ENCODE results near the gene SEC24B. TPM values are rescaled to one million over a fixed set of nuclear protein-coding genes. Genes with fewer than 3 reads are reported as not detected.

The SEC24B gene
- total RNA-seq, 2 experiments from 2014 or later, result 24.6 to 35.9 TPM

- Mint-ChIP-seq H3K9me3 (ENCODE audit: low read depth) (no peaks in the 10 kb centered on the region), H3K27ac (no peak overlapping the region), H3K27me3 (peaks cover 2% of the 10 kb centered on the region), H3K4me3 (no peak overlapping the region), H3K36me3 (ENCODE audit: low read depth) (no peaks in the 10 kb centered on the region), H3K4me1 (peaks cover 6% of the 10 kb centered on the region)
- DNase-seq (no peak), ATAC-seq (no peak)
- POLR2A ChIA-PET, result interaction anchor here (0.6 kb wide), 1 partner anchor 536 kb away, joined by 3 read pairs; no protein-coding TSS in a partner anchor
- CTCF ChIA-PET, result no interaction called here
- intact Hi-C loops (cut with DNase I, micrococcal nuclease), result no loop called here
Measured at GRCh38 chr4:109410226-109410625, 23.4 kb upstream of the SEC24B start.

DNA sequence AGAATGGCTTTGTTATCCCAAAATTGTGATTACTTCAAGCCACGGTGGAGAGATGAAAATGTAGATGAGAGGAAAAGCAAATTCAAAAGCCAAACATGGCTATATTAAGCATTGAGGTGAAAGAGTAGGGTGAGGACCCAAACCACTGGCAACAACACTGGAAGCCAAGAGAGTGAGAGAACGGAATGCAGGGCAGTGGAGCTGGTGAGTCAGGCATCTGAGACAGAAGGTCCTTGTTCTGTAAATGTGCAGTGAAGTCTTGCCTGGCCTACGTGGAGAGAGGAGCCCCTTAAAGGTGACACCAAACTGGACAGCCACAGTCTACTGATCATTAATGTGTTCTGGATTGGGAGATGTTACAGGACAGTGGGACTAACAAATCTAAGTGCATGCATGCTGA is 22.8 kb upstream of the SEC24B start:
- Mint-ChIP-seq H3K27ac (no peak overlapping the region), H3K4me1 (peaks cover 6% of the 10 kb centered on the region), H3K36me3 (ENCODE audit: low read depth) (no peaks in the 10 kb centered on the region), H3K27me3 (no peaks in the 10 kb centered on the region), H3K4me3 (no peak overlapping the region), H3K9me3 (ENCODE audit: low read depth) (no peaks in the 10 kb centered on the region)
- POLR2A ChIA-PET, result no interaction called here
- intact Hi-C loops (cut with DNase I, micrococcal nuclease), result no loop called here
- ATAC-seq (no peak), DNase-seq (no peak)
- CTCF ChIA-PET, result no interaction called here

DNA sequence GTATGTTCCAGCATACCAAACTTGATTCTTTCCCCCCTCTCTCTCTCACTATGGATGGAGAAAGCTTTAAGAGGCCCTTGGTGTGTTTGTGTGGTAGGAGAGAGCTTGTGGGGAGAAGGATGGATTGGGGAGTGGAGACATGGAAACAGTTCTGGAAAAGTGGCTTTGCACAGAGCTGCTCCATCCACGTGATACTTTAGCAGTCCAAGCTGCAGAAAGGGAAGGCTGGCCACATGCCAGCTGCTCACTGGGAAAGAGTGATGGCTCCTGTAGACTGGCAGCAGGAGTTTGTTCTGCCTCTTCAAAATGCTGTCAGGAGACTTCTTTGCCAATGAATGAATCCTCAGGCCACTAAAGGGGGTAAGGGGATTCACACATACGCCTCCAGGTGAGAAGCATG is 21.7 kb upstream of the SEC24B start:
- no peak for DNase-seq
- Mint-ChIP-seq H3K9me3 (ENCODE audit: low read depth) (no peaks in the 10 kb centered on the region), H3K27me3 (no peaks in the 10 kb centered on the region), H3K27ac (no peak overlapping the region), H3K4me1 (peaks cover 6% of the 10 kb centered on the region), H3K36me3 (ENCODE audit: low read depth) (no peaks in the 10 kb centered on the region), H3K4me3 (no peak overlapping the region)
- intact Hi-C loops (cut with DNase I, micrococcal nuclease), result no loop called here
- POLR2A ChIA-PET, result no interaction called here
- CTCF ChIA-PET, result interaction anchor here (0.9 to 1.3 kb wide), 4 partner anchors 9 to 23 kb away, joined by 3 to 5 read pairs (median 4); no protein-coding TSS in a partner anchor
- no peak for ATAC-seq

GRCh38 chr4:109412776-109413175 is 20.8 kb upstream of the SEC24B start:
- Mint-ChIP-seq H3K27ac (no peak overlapping the region), H3K4me3 (no peak overlapping the region), H3K4me1 (peaks cover 6% of the 10 kb centered on the region), H3K9me3 (ENCODE audit: low read depth) (no peaks in the 10 kb centered on the region), H3K27me3 (no peaks in the 10 kb centered on the region), H3K36me3 (ENCODE audit: low read depth) (no peaks in the 10 kb centered on the region)
- intact Hi-C loops (cut with DNase I, micrococcal nuclease), result no loop called here
- ChIA-PET CTCF (interaction anchor here (1.3 to 1.6 kb wide), 2 partner anchors 14 to 24 kb away, joined by 3 to 4 read pairs; no protein-coding TSS in a partner anchor), POLR2A (no interaction called here)
- no peak for ATAC-seq
- no peak for DNase-seq

GRCh38 chr4:109414938-109415337 is 18.7 kb upstream of the SEC24B start:
- no peaks in the 10 kb centered on the region for H3K36me3 Mint-ChIP-seq (ENCODE audit: low read depth)
- CTCF ChIA-PET, result interaction anchor here (0.8 kb wide), 1 partner anchor 9 kb away, joined by 4 read pairs; no protein-coding TSS in a partner anchor
- intact Hi-C loops (cut with DNase I, micrococcal nuclease), result no loop called here

GRCh38 chr4:109418588-109418987 is 15.0 kb upstream of the SEC24B start:
- POLR2A ChIA-PET, result no interaction called here
- Mint-ChIP-seq H3K4me1 (peaks cover 3% of the 10 kb centered on the region), H3K27me3 (no peaks in the 10 kb centered on the region), H3K27ac (no peak overlapping the region), H3K9me3 (ENCODE audit: low read depth) (no peaks in the 10 kb centered on the region), H3K36me3 (ENCODE audit: low read depth) (no peaks in the 10 kb centered on the region), H3K4me3 (no peak overlapping the region)
- DNase-seq (no peak), ATAC-seq (no peak)
- intact Hi-C loops (cut with DNase I, micrococcal nuclease), result no loop called here
- CTCF ChIA-PET, result no interaction called here

More at GRCh38 chr4:109414938-109415337, 18.7 kb upstream of the SEC24B start:
- H3K27me3 Mint-ChIP-seq, result no peaks in the 10 kb centered on the region
- POLR2A ChIA-PET, result no interaction called here
- no peak for ATAC-seq
- no peak for DNase-seq
- no peak overlapping the region for H3K27ac Mint-ChIP-seq
- no peak overlapping the region for H3K4me3 Mint-ChIP-seq
- H3K9me3 Mint-ChIP-seq (ENCODE audit: low read depth), result no peaks in the 10 kb centered on the region
- peaks cover 6% of the 10 kb centered on the region for H3K4me1 Mint-ChIP-seq

DNA sequence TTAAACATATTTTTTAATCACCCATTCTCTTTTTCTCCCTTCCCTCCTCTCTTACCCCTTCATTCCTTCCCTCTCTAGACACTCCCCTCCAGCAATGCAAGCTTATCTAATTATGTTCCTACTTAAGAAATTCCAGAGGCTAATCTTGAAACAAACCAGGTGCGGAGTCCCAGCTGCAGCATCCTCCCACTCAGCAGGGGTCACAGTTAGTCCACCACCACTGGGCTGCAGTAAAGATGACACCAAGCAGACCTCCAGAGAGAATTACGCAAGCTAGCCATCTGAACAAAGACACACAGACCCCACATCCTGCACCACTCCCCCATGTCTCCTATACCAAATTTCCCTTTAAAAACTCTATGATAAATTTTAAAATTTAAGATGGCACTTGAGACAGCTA is 13.9 kb upstream of the SEC24B start:
- no peak for ATAC-seq
- ChIA-PET CTCF (interaction anchor here (0.6 to 2.0 kb wide), 4 partner anchors 14 to 282 kb away, joined by 3 to 9 read pairs (median 4); partner anchors contain the start of gene SEC24B), POLR2A (interaction anchor here (0.6 kb wide), 1 partner anchor 139 kb away, joined by 5 read pairs; no protein-coding TSS in a partner anchor)
- Mint-ChIP-seq H3K27me3 (no peaks in the 10 kb centered on the region), H3K9me3 (ENCODE audit: low read depth) (no peaks in the 10 kb centered on the region), H3K27ac (no peak overlapping the region), H3K4me3 (no peak overlapping the region), H3K4me1 (peaks cover 3% of the 10 kb centered on the region), H3K36me3 (ENCODE audit: low read depth) (no peaks in the 10 kb centered on the region)
- no peak for DNase-seq
- intact Hi-C loops (cut with DNase I, micrococcal nuclease), result loop anchor here (5.0 kb wide), 2 partner anchors 578 to 1098 kb away; no protein-coding TSS in a partner anchor

DNA sequence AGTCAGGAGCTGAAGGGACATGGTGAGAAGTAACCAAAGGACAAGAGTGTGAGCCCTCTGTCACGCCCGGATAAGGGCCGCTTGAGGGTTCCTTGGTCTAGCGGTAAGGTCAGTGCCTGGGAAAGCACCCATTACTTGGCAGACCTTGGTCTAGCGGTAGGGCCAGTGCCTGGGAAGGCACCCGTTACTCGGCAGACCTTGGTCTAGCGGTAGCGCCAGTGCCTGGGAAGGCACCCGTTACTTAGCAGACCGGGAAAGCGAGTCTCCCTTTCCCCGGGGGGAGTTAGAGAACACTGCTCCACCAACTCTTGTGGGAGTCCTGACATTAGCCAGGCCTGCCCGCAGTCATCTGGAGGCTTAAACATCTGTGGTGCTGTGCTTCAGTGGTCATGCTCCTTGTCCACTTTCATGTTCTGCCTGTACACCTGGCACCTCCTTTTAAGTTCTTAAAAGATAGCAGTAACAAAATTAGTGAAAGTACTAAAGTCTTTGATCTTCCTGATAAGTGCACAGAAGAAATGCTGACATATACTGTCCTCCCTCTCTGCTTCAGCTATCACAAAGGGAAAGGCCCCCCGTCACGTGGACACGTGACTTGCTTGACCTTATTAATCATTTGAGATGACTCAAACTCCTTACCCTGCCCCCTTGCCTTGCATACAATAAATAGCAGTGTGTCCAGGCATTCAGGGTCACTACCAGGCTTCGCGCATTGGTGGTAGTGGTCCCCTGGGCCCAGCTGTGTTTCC is 9.3 kb upstream of the SEC24B start:
- ATAC-seq, result no peak
- H3K36me3 Mint-ChIP-seq (ENCODE audit: low read depth), result no peaks in the 10 kb centered on the region
- H3K4me1 Mint-ChIP-seq, result peaks cover 13% of the 10 kb centered on the region
- H3K27ac Mint-ChIP-seq, result no peak overlapping the region
- no peak overlapping the region for H3K4me3 Mint-ChIP-seq
- H3K27me3 Mint-ChIP-seq, result no peaks in the 10 kb centered on the region
- no peak for DNase-seq
- POLR2A ChIA-PET, result no interaction called here
- H3K9me3 Mint-ChIP-seq (ENCODE audit: low read depth), result no peaks in the 10 kb centered on the region
- CTCF ChIA-PET, result interaction anchor here (0.6 to 3.7 kb wide), 5 partner anchors 135 to 488 kb away, joined by 3 to 17 read pairs (median 5); no protein-coding TSS in a partner anchor
- intact Hi-C loops (cut with DNase I, micrococcal nuclease), result loop anchor here (5.0 kb wide), 2 partner anchors 573 to 1093 kb away; no protein-coding TSS in a partner anchor

DNA sequence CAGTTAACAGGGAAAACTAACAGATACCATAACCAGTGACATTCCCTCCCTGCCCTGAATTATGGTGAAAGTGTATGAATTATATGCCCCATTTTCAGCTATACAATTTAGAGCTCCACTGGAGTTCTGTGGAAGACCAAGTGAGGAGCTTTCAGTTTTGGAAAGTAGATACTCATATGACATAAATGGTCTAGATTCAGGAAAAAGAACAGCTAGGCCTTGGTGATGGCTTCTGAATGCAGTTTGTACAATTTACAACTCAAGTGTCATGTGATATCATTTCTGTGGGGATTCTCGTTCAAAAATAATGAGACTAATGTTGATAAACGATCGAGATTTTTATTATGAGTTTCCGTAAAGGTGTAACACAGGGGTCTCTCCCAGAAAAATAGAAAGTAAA is 8.2 kb upstream of the SEC24B start:
- no peaks in the 10 kb centered on the region for H3K9me3 Mint-ChIP-seq (ENCODE audit: low read depth)
- ChIA-PET CTCF (interaction anchor here (0.5 to 3.7 kb wide), 7 partner anchors 24 to 627 kb away, joined by 3 to 17 read pairs (median 3); no protein-coding TSS in a partner anchor), POLR2A (interaction anchor here (0.6 kb wide), 1 partner anchor 211 kb away, joined by 3 read pairs; no protein-coding TSS in a partner anchor)
- H3K4me1 Mint-ChIP-seq, result peaks cover 23% of the 10 kb centered on the region
- no peak overlapping the region for H3K27ac Mint-ChIP-seq
- intact Hi-C loops (cut with DNase I, micrococcal nuclease), result no loop called here
- ATAC-seq, result no peak
- H3K36me3 Mint-ChIP-seq (ENCODE audit: low read depth), result peaks cover 7% of the 10 kb centered on the region
- no peak for DNase-seq
- no peaks in the 10 kb centered on the region for H3K27me3 Mint-ChIP-seq
- H3K4me3 Mint-ChIP-seq, result no peak overlapping the region

GRCh38 chr4:109429545-109429944 is 4.1 kb upstream of the SEC24B start:
- POLR2A ChIA-PET, result no interaction called here
- H3K9me3 Mint-ChIP-seq (ENCODE audit: low read depth), result no peaks in the 10 kb centered on the region
- DNase-seq, result no peak
- peaks cover 32% of the 10 kb centered on the region for H3K4me1 Mint-ChIP-seq
- CTCF ChIA-PET, result no interaction called here
- peak; percentile 35 for ATAC-seq
- H3K4me3 Mint-ChIP-seq, result no peak overlapping the region
- peak overlapping the region; percentile 53 for H3K27ac Mint-ChIP-seq
- H3K27me3 Mint-ChIP-seq, result no peaks in the 10 kb centered on the region
- peaks cover 13% of the 10 kb centered on the region for H3K36me3 Mint-ChIP-seq (ENCODE audit: low read depth)
- intact Hi-C loops (cut with DNase I, micrococcal nuclease), result loop anchor here in 1 of 2 experiments (1.0 kb wide), 1 partner anchor 518 kb away; no protein-coding TSS in a partner anchor

DNA sequence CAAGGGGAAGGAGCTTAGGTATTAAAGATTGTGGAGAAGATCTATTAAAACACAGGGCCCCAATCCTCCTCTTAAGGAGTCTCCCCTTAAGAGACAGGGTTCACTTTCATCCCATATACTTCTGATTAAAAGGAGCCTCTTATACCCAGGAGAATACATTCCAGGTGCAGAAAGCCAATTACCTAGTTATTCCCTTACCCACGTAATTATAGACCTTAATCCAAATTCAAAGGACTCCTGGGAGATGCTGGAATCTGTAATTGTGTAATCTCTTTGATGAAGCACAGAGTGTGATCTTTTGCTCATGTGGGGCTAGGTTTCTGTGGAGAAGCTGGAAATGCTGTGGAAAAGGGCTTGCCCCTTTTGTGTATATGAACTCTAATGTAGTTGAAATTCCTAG is 1.4 kb upstream of the SEC24B start:
- Mint-ChIP-seq H3K4me1 (peaks cover 55% of the 10 kb centered on the region), H3K9me3 (ENCODE audit: low read depth) (no peaks in the 10 kb centered on the region), H3K36me3 (ENCODE audit: low read depth) (peaks cover 15% of the 10 kb centered on the region), H3K27ac (peak overlapping the region; percentile 93), H3K4me3 (peak overlapping the region; percentile 83), H3K27me3 (no peaks in the 10 kb centered on the region)
- no peak for ATAC-seq
- ChIA-PET CTCF (interaction anchor here (0.6 to 2.7 kb wide), 15 partner anchors 9 to 562 kb away, joined by 3 to 9 read pairs (median 4); partner anchors contain the start of genes CASP6, PLA2G12A and RRH), POLR2A (no interaction called here)
- intact Hi-C loops (cut with DNase I, micrococcal nuclease), result loop anchor here (2.0 to 10.0 kb wide), 8 partner anchors 40 to 765 kb away; partner anchors contain the start of genes ELOVL6 (in 2 of the 2), CASP6 (in 1 of the 2) and GAR1 (in 1 of the 2)
- DNase-seq, result no peak

All from activated CD4-positive, alpha-beta T cell treated with anti-CD3 and anti-CD28 coated beads for 36 hours (primary cell).